Measurements from ENCODE around the gene ZSCAN5A. TPM values are rescaled to one million over a fixed set of nuclear protein-coding genes. Genes with fewer than 3 reads are reported as not detected.

Gene ZSCAN5A
- polyA plus RNA-seq, 1 of the 3 experiments (the other 2 are of a cell fraction), result 6.8 TPM

DNA sequence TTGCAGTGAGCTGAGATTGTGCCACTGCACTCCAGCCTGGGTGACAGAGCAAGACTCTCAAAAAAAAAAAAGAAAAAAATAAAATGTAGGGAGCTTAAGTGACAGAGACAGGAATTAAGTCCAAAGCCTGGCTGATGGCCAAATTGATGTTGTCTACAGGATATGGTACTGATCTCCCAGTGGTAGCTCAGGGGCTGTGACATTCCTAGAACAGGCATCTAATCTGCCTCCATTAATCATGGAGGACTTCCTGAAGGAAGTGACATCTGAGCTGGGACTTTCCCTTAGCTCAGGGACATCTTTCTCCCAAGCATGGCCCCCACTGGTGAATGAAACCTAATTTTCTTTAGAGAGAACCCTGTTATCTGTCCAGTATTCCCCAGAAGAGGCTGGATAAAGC, 53.5 kb downstream of the ZSCAN5A start (continued):
- TF ChIP-seq, protein P1, sequence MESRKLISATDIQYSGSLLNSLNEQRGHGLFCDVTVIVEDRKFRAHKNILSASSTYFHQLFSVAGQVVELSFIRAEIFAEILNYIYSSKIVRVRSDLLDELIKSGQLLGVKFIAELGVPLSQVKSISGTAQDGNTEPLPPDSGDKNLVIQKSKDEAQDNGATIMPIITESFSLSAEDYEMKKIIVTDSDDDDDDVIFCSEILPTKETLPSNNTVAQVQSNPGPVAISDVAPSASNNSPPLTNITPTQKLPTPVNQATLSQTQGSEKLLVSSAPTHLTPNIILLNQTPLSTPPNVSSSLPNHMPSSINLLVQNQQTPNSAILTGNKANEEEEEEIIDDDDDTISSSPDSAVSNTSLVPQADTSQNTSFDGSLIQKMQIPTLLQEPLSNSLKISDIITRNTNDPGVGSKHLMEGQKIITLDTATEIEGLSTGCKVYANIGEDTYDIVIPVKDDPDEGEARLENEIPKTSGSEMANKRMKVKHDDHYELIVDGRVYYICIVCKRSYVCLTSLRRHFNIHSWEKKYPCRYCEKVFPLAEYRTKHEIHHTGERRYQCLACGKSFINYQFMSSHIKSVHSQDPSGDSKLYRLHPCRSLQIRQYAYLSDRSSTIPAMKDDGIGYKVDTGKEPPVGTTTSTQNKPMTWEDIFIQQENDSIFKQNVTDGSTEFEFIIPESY (IDR thresholded peaks at IDR 0.05; ENCODE audit: borderline replicate concordance, low read depth), result no peak
- TF ChIP-seq CHD2 (IDR thresholded peaks at IDR 0.05; ENCODE audit: low read length, partially characterized antibody) (peak; percentile 34), SMC3 (IDR thresholded peaks at IDR 0.05; ENCODE audit: low read depth, low read length) (no peak), YY1 (IDR thresholded peaks at IDR 0.05; ENCODE audit: low read depth) (no peak), NRF1 (IDR thresholded peaks at IDR 0.05; ENCODE audit: low read depth, low read length) (no peak)
- TF ChIP-seq, protein P2, sequence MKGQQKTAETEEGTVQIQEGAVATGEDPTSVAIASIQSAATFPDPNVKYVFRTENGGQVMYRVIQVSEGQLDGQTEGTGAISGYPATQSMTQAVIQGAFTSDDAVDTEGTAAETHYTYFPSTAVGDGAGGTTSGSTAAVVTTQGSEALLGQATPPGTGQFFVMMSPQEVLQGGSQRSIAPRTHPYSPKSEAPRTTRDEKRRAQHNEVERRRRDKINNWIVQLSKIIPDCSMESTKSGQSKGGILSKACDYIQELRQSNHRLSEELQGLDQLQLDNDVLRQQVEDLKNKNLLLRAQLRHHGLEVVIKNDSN (IDR thresholded peaks at IDR 0.05; ENCODE audit: borderline replicate concordance, low read depth), result no peak

DNA sequence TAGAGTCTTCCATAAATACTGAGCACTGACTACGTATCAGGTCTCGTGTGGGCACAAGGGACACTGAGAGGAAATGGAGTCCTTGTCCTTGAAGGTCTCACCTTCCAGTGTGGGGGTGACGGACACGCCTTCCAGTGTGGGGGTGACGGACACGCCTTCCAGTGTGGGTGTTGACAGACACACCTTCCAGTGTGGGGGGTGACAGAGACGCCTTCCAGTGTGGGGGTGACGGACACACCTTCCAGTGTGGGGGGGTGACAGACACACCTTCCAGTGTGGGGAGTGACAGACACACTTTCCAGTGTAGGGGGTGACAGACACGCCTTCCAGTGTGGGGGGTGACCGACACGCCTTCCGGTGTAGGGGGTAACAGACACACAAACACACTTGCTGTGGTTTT, 56.4 kb downstream of the ZSCAN5A start:
- Histone ChIP-seq H3K27me3 (ENCODE audit: insufficient read depth) (no peaks in the 10 kb centered on the region), H3K4me3 (ENCODE audit: low read depth in 2 of 2, low read length in 1 of 2) (no peak overlapping the region), H3K9me3 (no peaks in the 10 kb centered on the region), H3K4me1 (ENCODE audit: control insufficient read depth in 1 of 2, insufficient read depth in 2 of 2, low read depth in 1 of 2, low read length in 1 of 2) (peaks cover 0 to 7% of the 10 kb centered on the region in 2 experiments; a peak in 1 of 4 replicates), H3K36me3 (replicated peaks in 1 of 2; ENCODE audit: control insufficient read depth in 1 of 2, insufficient read depth in 2 of 2, low read length in 1 of 2) (no peaks in the 10 kb centered on the region), H3K27ac (ENCODE audit: low read depth in 2 of 2, low read length in 1 of 2) (no peak overlapping the region), H3F3A (replicated peaks; ENCODE audit: insufficient read depth) (peaks cover 3% of the 10 kb centered on the region), H3K9ac (no peak overlapping the region), H3K79me2 (ENCODE audit: insufficient read depth) (no peaks in the 10 kb centered on the region), H3K9me2 (no peaks in the 10 kb centered on the region), H2AFZ (ENCODE audit: low read depth) (no peak overlapping the region), H3K4me2 (no peak overlapping the region), H4K20me1 (ENCODE audit: insufficient read depth) (no peaks in the 10 kb centered on the region)
- CTCF ChIA-PET, result interaction anchor here (1.9 to 4.5 kb wide), 2 partner anchors 75 to 192 kb away, joined by 7 to 37 read pairs; no protein-coding TSS in a partner anchor
- POLR2A ChIA-PET, result no interaction called here
- WGBS (ENCODE audit: low lambda C conversion rate), result 91% methylated on average over 12 of the region's 12 CpGs
- no peak for TF ChIP-seq GATA2 (CRISPR knock-in tag; IDR thresholded peaks at IDR 0.05)
- DNase-seq, result no peak

DNA sequence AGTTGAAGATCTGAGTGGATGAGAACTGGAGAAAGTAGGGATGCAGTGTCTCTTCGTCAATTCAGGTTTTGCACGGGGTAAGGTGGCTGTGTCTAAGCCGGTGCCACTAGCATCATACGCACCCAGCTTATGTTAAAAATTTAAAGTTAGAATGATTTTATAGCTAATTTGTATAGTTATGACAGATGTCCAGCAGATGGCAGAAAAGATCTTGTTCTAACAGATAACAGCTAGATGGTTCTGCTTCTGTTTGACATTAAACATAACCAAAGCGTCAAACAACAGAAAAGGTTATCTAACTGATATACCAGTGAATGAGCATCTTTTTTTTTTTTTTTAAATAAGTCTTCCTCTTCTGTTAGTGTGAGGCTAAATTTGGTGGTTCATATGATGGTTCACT, 60.9 kb downstream of the ZSCAN5A start:
- H3K27ac ChIP-seq (ENCODE audit: low read depth in 2 of 2, low read length in 1 of 2), result no peak overlapping the region
- ChIA-PET CTCF (interaction anchor here (0.6 to 11.0 kb wide), 38 partner anchors 10 to 219 kb away, joined by 3 to 200 read pairs (median 6); partner anchors contain the start of genes EDDM13, GALP and ZSCAN5A), POLR2A (interaction anchor here (0.6 to 1.3 kb wide), 3 partner anchors 57 to 179 kb away, joined by 3 to 10 read pairs (median 4); no protein-coding TSS in a partner anchor)
- 12% methylated on average over 5 of the region's 5 CpGs for WGBS (ENCODE audit: low lambda C conversion rate)
- H3K9me2 ChIP-seq, result no peaks in the 10 kb centered on the region
- no peaks in the 10 kb centered on the region for H3K36me3 ChIP-seq (replicated peaks in 1 of 2; ENCODE audit: control insufficient read depth in 1 of 2, insufficient read depth in 2 of 2, low read length in 1 of 2)
- no peaks in the 10 kb centered on the region for H3F3A ChIP-seq (replicated peaks; ENCODE audit: insufficient read depth)
- H4K20me1 ChIP-seq (ENCODE audit: insufficient read depth), result no peaks in the 10 kb centered on the region
- peak; percentile 61 for DNase-seq
- H3K4me3 ChIP-seq (ENCODE audit: low read depth in 2 of 2, low read length in 1 of 2), result no peak overlapping the region
- no peaks in the 10 kb centered on the region for H3K27me3 ChIP-seq (ENCODE audit: insufficient read depth)
- no peak overlapping the region for H2AFZ ChIP-seq (ENCODE audit: low read depth)
- no peak overlapping the region for H3K9ac ChIP-seq
- H3K9me3 ChIP-seq, result no peaks in the 10 kb centered on the region
- no peak overlapping the region for H3K4me2 ChIP-seq
- no peaks in the 10 kb centered on the region for H3K79me2 ChIP-seq (ENCODE audit: insufficient read depth)
- TF ChIP-seq RAD21 (IDR thresholded peaks at IDR 0.05; ENCODE audit: low read length) (peak; percentile 71), TEAD4 (IDR thresholded peaks at IDR 0.05; ENCODE audit: borderline replicate concordance, insufficient read depth) (no peak), SMC3 (IDR thresholded peaks at IDR 0.05; ENCODE audit: low read depth, low read length) (peak; percentile 55; the same call in 1 of the 2 replicates)
- TF ChIP-seq, protein P3, sequence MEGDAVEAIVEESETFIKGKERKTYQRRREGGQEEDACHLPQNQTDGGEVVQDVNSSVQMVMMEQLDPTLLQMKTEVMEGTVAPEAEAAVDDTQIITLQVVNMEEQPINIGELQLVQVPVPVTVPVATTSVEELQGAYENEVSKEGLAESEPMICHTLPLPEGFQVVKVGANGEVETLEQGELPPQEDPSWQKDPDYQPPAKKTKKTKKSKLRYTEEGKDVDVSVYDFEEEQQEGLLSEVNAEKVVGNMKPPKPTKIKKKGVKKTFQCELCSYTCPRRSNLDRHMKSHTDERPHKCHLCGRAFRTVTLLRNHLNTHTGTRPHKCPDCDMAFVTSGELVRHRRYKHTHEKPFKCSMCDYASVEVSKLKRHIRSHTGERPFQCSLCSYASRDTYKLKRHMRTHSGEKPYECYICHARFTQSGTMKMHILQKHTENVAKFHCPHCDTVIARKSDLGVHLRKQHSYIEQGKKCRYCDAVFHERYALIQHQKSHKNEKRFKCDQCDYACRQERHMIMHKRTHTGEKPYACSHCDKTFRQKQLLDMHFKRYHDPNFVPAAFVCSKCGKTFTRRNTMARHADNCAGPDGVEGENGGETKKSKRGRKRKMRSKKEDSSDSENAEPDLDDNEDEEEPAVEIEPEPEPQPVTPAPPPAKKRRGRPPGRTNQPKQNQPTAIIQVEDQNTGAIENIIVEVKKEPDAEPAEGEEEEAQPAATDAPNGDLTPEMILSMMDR (IDR thresholded peaks at IDR 0.05), result peak; percentile 66
- peaks cover 0 to 4% of the 10 kb centered on the region in 2 experiments; a peak in 1 of 4 replicates for H3K4me1 ChIP-seq (ENCODE audit: control insufficient read depth in 1 of 2, insufficient read depth in 2 of 2, low read depth in 1 of 2, low read length in 1 of 2)
